ENCODE data around the gene FRY.

FRY gene

DNA sequence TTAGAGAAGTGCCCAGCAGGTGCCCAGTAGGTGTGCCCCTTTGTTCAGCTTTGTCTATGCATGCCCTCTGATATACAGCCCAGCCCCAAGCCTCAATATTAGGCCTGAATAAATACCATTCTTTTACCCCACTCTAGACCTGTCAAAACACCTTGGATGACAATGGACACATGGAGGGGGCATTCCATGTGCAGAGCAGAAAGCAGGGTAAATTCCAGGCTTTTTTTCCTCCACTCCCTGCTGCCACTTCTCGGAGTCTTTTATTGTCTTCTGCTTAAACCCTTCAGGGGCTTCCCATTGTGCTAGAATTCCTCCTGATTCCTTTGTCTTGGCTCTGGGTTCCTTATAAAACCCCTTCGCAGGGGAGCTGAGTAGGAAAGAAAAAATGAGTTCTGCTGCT, 5.8 kb upstream of the FRY start:
- H3K4me1 Mint-ChIP-seq = peaks cover 1% of the 10 kb centered on the region
- ATAC-seq (no peak), DNase-seq (no peak)
- H3K9me3 Mint-ChIP-seq = no peaks in the 10 kb centered on the region
- no peak overlapping the region for H3K27ac Mint-ChIP-seq
- H3K36me3 Mint-ChIP-seq (ENCODE audit: low read depth) = no peaks in the 10 kb centered on the region
- H3K27me3 Mint-ChIP-seq = peaks cover 4% of the 10 kb centered on the region
- no peak overlapping the region for H3K4me3 Mint-ChIP-seq

DNA sequence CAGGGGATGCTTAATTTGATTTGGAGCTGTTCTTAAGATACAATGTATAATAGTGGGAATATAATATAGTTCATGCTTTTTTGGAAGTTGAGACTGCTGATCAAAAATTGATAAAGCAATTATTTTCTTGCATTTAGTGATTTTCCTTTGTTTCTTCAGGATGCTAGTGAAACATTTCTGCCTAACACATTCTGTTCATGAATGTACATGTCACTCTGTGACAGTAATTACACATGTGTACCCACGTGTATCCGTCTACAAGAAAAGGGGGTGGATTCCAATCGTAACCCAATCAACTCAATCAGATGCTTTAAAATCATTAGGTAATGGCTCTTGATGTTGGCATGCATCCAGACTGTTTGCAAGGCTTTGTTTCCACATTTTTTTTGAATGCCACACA, 5.0 kb upstream of the FRY start:
- peaks cover 7% of the 10 kb centered on the region for H3K27me3 Mint-ChIP-seq

DNA sequence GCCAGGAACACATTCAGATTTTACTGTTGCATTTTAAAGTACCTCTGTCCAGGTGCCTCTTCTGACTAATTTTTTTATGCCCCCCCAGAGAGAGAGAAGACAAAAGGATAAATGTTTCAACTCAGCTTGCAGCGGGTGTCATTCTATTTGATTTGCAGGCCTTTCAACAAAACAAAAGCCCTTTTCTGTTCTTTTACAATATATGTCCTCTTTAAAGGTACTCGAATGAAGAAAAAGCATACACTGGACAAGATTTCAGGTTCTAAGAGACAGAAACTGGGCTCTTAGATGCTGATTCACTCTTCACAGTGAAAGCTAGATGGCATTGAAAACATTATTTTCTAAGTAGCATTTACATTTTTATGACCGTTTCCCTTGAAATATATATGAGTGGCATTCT, 2.9 kb upstream of the FRY start:
- DNase-seq (no peak), ATAC-seq (no peak)
- no peak overlapping the region for H3K4me3 Mint-ChIP-seq
- no peak overlapping the region for H3K27ac Mint-ChIP-seq
- peaks cover 14% of the 10 kb centered on the region for H3K27me3 Mint-ChIP-seq
- no peaks in the 10 kb centered on the region for H3K9me3 Mint-ChIP-seq
- H3K4me1 Mint-ChIP-seq = peaks cover 12% of the 10 kb centered on the region
- no peaks in the 10 kb centered on the region for H3K36me3 Mint-ChIP-seq (ENCODE audit: low read depth)

More for the DNA sequence above, 5.0 kb upstream of the FRY start:
- DNase-seq (no peak), ATAC-seq (no peak)
- Mint-ChIP-seq H3K27ac (no peak overlapping the region), H3K36me3 (ENCODE audit: low read depth) (no peaks in the 10 kb centered on the region), H3K9me3 (no peaks in the 10 kb centered on the region), H3K4me3 (no peak overlapping the region), H3K4me1 (peaks cover 5% of the 10 kb centered on the region)

DNA sequence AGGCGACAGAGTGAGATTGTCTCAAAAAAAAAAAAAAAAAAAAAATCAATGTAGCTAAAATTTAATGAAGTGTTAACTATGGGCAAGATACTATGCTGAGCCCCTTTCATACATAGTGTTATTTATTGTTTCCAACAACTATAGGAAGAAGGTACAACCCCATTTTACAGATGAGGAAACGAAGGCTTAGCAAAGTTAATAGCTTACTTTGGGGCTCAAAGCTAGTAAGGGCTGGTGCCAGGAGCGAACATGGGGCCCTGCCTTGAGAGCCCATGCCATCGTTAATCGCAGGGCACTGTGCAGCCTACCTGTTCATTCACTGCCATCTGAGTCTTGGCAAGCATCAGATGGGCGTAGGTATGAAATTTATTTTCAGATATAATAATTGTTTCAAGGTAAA, 1.9 kb upstream of the FRY start:
- Mint-ChIP-seq H3K4me1 (peaks cover 12% of the 10 kb centered on the region), H3K36me3 (ENCODE audit: low read depth) (no peaks in the 10 kb centered on the region), H3K27me3 (peaks cover 22% of the 10 kb centered on the region), H3K4me3 (no peak overlapping the region), H3K27ac (no peak overlapping the region), H3K9me3 (no peaks in the 10 kb centered on the region)
- DNase-seq = no peak
- no peak for ATAC-seq

DNA sequence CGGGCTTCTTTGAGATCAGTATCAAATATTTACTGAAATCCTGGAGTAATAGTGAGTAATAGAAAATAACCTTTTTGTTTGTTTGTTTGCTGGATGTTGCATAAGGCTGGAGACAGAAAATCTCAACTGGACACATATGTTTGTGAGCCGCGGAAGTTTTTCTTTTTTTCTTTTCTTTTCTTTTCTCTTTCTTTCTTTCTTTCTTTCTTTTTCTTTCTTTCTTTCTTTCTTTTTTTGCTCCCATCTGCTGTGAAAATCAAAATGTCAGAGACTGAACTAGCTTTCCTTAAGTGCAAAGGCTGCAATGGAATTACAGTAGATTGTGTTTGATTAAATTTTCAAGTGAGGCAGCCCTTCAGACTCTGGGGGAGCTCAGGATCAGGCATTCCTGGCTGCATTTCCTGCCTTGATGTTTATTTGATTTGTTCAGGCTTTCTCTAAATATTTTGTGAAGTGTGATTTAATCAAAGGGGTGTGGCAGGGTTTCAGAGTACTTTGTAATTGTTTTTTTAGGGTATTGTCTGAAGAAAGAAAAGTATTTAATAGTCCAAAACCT, 319 bp downstream of the FRY start:
- peaks cover 25% of the 10 kb centered on the region for H3K27me3 Mint-ChIP-seq
- DNase-seq = no peak
- H3K9me3 Mint-ChIP-seq = no peaks in the 10 kb centered on the region
- H3K27ac Mint-ChIP-seq = peak overlapping the region; percentile 22
- ATAC-seq = no peak
- H3K36me3 Mint-ChIP-seq (ENCODE audit: low read depth) = no peaks in the 10 kb centered on the region
- H3K4me1 Mint-ChIP-seq = peaks cover 18% of the 10 kb centered on the region
- H3K4me3 Mint-ChIP-seq = peak overlapping the region; percentile 85

DNA sequence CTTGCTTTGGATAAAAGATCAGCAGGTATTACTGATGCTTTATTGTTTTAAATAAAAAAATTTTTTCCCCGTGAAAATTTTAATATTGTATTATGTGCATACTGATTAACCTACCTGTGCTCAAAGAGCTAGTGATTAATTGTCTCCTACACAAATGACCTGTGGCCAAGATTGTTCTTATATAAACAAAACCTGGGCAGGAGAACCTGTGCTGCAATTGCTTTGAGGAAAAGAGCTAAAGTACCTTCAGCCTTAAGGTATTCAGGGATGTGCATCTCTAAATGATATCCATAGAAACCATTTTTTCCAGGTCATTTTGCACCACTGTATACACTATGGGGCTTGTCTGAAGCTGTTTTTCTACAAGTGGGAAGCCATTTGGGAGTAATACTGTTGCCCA, 1.2 kb downstream of the FRY start:
- Mint-ChIP-seq H3K4me3 (no peak overlapping the region), H3K27me3 (peaks cover 25% of the 10 kb centered on the region), H3K9me3 (no peaks in the 10 kb centered on the region), H3K36me3 (ENCODE audit: low read depth) (no peaks in the 10 kb centered on the region), H3K4me1 (peaks cover 18% of the 10 kb centered on the region), H3K27ac (no peak overlapping the region)
- ATAC-seq (no peak), DNase-seq (no peak)

DNA sequence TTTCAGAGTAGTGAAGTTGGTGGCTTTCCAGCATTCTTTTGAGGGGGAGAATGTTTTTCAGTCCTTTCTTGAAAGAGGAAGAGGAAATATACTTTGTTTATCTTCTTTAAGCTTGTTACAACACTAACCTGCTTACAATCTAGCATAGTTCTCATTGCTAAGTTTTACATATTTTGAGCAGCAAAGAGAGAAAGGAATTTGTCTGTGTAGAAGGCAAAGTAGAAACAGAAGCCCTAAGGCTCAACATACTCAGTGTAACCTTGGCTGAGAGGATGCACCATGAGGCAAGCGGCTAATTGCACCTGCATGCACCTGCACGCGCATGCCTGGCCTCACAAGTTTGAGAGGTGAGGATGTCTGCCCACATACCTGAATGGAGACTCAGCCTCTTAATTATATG, 2.2 kb downstream of the FRY start:
- no peaks in the 10 kb centered on the region for H3K9me3 Mint-ChIP-seq
- ATAC-seq (no peak), DNase-seq (no peak)
- no peaks in the 10 kb centered on the region for H3K36me3 Mint-ChIP-seq (ENCODE audit: low read depth)
- peaks cover 25% of the 10 kb centered on the region for H3K27me3 Mint-ChIP-seq
- peaks cover 18% of the 10 kb centered on the region for H3K4me1 Mint-ChIP-seq
- H3K27ac Mint-ChIP-seq = no peak overlapping the region
- no peak overlapping the region for H3K4me3 Mint-ChIP-seq

DNA sequence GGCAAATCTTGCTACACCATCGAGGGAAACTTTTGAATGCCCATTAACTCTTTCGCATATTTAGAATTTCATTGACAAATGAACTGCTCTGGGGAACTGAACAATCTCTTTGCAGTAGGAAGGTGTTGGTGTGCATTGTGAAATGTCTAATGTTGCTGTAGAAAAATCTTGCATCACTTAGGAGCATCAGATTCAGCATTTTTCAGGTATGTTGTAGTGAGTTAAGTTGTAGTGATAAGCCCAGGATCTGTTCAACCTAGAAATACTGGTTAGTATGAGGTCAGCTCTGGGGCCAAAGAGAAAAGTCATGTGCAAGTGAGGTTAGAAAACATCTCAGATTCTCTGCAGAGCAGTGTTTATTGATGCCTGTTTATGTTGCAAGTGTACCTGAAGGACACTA, 4.1 kb downstream of the FRY start:
- H3K4me3 Mint-ChIP-seq = no peak overlapping the region
- no peaks in the 10 kb centered on the region for H3K9me3 Mint-ChIP-seq
- H3K36me3 Mint-ChIP-seq (ENCODE audit: low read depth) = no peaks in the 10 kb centered on the region
- ATAC-seq = no peak
- peaks cover 17% of the 10 kb centered on the region for H3K4me1 Mint-ChIP-seq
- H3K27me3 Mint-ChIP-seq = peaks cover 21% of the 10 kb centered on the region
- H3K27ac Mint-ChIP-seq = no peak overlapping the region
- no peak for DNase-seq

DNA sequence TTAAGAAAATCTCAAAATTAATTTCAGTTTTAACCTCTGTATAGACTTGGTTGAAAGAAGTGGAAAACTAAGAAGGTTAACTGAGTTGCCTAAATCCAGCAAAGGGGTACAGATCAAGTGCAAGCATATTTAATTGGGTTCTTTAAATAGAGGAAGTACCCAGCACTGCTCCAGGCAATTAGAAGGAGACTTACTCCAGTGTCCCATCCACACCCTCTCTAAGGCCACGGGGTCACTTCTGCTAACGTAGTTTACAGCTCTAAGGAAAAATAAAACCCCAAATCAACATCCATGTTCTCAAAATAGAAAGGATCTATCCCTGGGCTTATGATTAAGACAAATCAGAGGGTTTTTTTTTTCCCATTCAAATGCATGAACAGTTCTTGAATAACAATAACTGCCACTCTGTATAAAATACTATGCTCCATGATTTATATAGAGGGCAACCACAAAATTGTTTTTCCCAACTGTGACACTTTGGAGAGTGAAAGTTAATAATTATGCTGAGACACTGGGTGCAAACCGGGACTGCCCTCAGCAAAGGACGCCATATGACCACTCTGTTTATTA, 4.6 kb downstream of the FRY start:
- no peaks in the 10 kb centered on the region for H3K36me3 Mint-ChIP-seq (ENCODE audit: low read depth)

DNA sequence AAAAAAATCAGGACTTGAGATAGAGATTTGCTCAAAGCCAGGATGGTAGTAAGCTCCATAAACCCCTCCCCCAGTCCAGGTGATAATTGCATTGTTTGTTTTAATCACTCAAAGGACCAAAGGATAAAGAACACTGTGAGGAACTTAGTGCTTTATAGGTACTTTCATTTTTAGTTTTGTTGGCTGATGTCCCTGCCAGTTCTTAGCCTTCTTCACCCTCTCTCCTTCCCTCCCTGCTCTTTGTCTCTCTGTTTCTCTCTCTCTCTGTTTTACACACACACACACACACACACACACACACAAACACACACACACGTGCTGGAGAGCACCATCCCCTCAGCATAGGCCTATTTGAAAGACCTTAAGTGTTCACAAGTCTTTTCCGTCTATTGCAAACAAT, 5.2 kb downstream of the FRY start:
- H3K9me3 Mint-ChIP-seq = no peaks in the 10 kb centered on the region
- peak overlapping the region; percentile 35 for H3K4me3 Mint-ChIP-seq
- no peak overlapping the region for H3K27ac Mint-ChIP-seq
- DNase-seq = no peak
- H3K4me1 Mint-ChIP-seq = peaks cover 15% of the 10 kb centered on the region
- peaks cover 17% of the 10 kb centered on the region for H3K27me3 Mint-ChIP-seq
- no peaks in the 10 kb centered on the region for H3K36me3 Mint-ChIP-seq (ENCODE audit: low read depth)
- ATAC-seq = no peak

More for the DNA sequence above, 4.6 kb downstream of the FRY start:
- peak overlapping the region; percentile 35 for H3K4me3 Mint-ChIP-seq
- peaks cover 20% of the 10 kb centered on the region for H3K27me3 Mint-ChIP-seq
- ATAC-seq (no peak), DNase-seq (no peak)
- H3K27ac Mint-ChIP-seq = no peak overlapping the region
- H3K9me3 Mint-ChIP-seq = no peaks in the 10 kb centered on the region
- H3K4me1 Mint-ChIP-seq = peaks cover 14% of the 10 kb centered on the region

DNA sequence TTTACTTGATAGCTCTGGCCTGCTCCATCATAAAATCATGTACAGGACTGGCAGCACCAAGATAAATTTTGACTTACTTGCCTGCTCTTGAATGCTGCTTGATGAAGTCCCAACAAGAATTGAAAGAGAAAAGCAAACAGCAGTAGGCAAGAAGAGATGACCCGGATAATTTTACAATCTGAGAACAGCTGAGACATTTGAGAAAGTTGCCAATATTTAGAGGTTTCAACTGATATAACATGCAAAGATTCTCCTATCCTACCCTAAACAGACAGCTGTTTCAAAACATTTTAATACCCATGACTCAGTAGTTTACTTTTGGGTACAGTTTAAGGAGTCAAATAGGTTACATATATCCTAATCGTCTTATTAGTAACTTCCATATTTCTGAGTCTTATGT, 5.9 kb downstream of the FRY start:
- DNase-seq = no peak
- Mint-ChIP-seq H3K4me3 (no peak overlapping the region), H3K27ac (no peak overlapping the region), H3K9me3 (no peaks in the 10 kb centered on the region), H3K36me3 (ENCODE audit: low read depth) (no peaks in the 10 kb centered on the region), H3K27me3 (peaks cover 13% of the 10 kb centered on the region), H3K4me1 (peaks cover 13% of the 10 kb centered on the region)
- no peak for ATAC-seq

DNA sequence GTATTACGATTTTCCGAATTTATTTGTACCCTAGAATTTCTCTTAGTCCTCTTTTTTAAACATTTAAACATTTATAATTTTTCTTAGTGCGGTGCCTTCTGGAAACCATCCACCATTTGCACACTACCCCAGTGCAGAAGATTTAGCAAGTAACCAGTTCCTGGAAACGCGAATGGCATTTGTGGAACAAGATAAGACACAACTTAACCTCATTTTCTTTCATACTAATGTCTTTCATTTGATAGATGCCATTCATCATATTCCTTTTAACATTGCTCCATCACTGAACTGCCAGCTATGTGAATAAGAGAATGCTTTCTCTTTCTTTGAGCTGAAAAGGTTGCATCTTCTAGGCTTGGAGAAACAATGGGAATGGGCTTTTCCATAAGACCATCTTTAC, 6.8 kb downstream of the FRY start:
- H3K27ac Mint-ChIP-seq = no peak overlapping the region
- no peak for DNase-seq
- no peak for ATAC-seq

DNA sequence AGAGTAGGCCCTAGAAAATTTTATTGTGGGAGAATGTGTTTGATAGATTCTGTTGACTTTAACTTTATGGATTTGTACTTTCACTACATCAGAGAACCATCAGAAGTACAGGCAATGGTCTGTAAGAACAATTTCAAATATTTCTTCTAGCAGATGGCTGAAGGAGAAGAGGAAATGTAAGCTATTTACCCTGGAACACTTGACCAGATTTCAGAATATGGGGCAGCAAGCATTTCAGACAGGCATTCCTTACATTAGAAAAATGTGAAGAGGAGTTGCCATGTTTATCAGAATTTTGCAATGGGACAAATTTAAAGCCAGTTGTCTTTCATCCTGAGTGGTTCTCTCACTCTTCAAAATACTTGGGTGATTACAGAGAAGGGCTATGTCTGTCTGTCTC, 7.5 kb downstream of the FRY start:
- no peak for DNase-seq
- no peaks in the 10 kb centered on the region for H3K36me3 Mint-ChIP-seq (ENCODE audit: low read depth)
- H3K4me1 Mint-ChIP-seq = peaks cover 16% of the 10 kb centered on the region
- H3K27ac Mint-ChIP-seq = no peak overlapping the region
- no peak overlapping the region for H3K4me3 Mint-ChIP-seq
- H3K9me3 Mint-ChIP-seq = no peaks in the 10 kb centered on the region
- ATAC-seq = no peak
- H3K27me3 Mint-ChIP-seq = peaks cover 8% of the 10 kb centered on the region

More for the DNA sequence above, 6.8 kb downstream of the FRY start:
- H3K4me1 Mint-ChIP-seq = peaks cover 16% of the 10 kb centered on the region
- H3K36me3 Mint-ChIP-seq (ENCODE audit: low read depth) = no peaks in the 10 kb centered on the region
- no peak overlapping the region for H3K4me3 Mint-ChIP-seq
- no peaks in the 10 kb centered on the region for H3K9me3 Mint-ChIP-seq
- H3K27me3 Mint-ChIP-seq = peaks cover 12% of the 10 kb centered on the region

DNA sequence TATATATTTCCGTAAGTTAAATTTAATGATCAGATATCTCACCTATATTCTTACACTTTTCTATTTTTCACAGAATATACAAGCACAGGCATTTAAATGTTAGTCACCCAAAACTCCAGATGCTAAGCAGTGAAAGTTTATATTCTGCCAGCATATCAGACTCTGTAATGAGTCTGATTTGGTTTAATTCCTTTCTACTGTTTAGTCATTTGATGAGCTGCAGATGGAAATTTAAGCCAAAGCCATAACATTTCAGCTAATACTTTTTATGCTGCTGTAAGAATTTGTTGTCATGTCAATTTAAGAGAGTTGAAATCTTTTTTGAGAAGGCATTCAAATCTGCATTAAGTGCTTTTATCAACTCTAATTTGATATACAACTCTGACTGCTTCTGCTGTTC, 8.0 kb downstream of the FRY start:
- Mint-ChIP-seq H3K27ac (no peak overlapping the region), H3K36me3 (ENCODE audit: low read depth) (no peaks in the 10 kb centered on the region), H3K4me3 (no peak overlapping the region), H3K4me1 (peaks cover 17% of the 10 kb centered on the region), H3K27me3 (peaks cover 4% of the 10 kb centered on the region), H3K9me3 (no peaks in the 10 kb centered on the region)
- no peak for ATAC-seq
- DNase-seq = no peak

DNA sequence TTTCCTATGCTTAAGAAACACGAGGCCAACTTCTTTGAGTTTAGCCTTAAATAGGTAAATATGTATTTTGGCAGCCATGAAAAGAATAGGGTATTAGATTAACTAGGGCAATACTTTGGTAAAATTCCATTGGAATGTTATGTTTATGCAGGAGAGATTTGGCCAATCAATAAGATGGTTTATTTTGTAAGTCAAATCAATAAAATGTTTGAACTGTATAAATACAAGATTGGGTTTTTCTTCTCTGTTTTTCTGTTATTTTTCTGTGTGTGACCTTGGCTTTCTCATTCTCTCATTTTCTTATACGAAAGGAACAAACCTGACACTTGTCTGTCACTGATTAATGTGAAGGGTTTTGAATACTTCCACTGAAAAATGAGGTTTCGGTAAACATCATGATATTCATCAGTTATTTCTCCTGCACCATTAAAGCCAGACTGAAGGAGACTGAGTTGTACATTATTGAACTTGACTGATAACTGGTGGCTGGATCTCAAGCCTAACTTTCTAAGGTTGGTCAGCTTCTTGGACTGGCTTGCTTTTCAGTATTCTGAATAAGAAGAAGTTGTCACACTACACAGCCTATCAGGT, 8.6 kb downstream of the FRY start:
- H3K36me3 Mint-ChIP-seq (ENCODE audit: low read depth) = no peaks in the 10 kb centered on the region
- DNase-seq (no peak), ATAC-seq (no peak)
- no peak overlapping the region for H3K27ac Mint-ChIP-seq
- no peaks in the 10 kb centered on the region for H3K9me3 Mint-ChIP-seq
- no peak overlapping the region for H3K4me3 Mint-ChIP-seq
- peaks cover 3% of the 10 kb centered on the region for H3K27me3 Mint-ChIP-seq
- peaks cover 19% of the 10 kb centered on the region for H3K4me1 Mint-ChIP-seq

All from activated naive CD8-positive, alpha-beta T cell treated with anti-CD3 and anti-CD28 coated beads, Interleukin-2, amount 50 U/mL, for 24 hours (primary cell).